ENCODE measurements around the gene LY86. TPM values are rescaled to one million over a fixed set of nuclear protein-coding genes. Genes with fewer than 3 reads are reported as not detected.

Gene LY86
- total RNA-seq, 3 donors from 2014 or later (not counting 1 experiment from before 2014, with no cell fraction given): 2.0 to 5.1 (median 2.2) TPM

DNA sequence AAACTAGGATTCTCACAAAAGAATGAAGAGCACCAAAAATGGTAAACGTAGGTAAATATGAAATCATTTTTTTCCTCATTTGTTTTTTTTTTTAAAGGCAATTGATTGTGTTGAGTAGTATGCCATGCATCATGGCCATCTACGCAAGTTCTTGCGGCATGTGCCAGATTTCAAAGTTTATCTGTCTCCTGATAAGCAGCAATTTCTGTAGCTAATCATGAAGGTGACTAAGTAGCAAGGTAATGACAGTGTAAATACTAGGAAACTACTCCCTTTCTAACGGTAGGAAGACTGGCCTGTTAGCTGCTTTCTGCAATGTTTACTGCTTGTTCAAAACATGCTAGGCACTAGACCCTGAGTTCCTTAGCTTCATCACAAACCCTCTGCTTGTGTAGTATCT lies 13.4 kb upstream of the LY86 start:
- Histone ChIP-seq H3K9me3 (ENCODE audit: control insufficient read depth, insufficient read depth, low read length) (no peaks in the 10 kb centered on the region), H3K36me3 (ENCODE audit: control insufficient read depth, insufficient read depth, low read length) (no peaks in the 10 kb centered on the region), H3K4me3 (ENCODE audit: low read length) (no peak overlapping the region), H3K4me1 (ENCODE audit: control insufficient read depth, insufficient read depth, low read length) (no peaks in the 10 kb centered on the region), H3K27me3 (ENCODE audit: control insufficient read depth, insufficient read depth, low read length) (no peaks in the 10 kb centered on the region), H3K27ac (ENCODE audit: low read length) (no peak overlapping the region)
- intact Hi-C loops (cut with micrococcal nuclease): no loop called here
- H3K4me3 Mint-ChIP-seq: no peak overlapping the region
- WGBS (ENCODE audit: insufficient coverage): 96% methylated on average over 4 of the region's 4 CpGs
- no peak overlapping the region for H3K27ac Mint-ChIP-seq
- ATAC-seq (no peak), DNase-seq (no peak)
- H3K36me3 Mint-ChIP-seq: peaks cover 17% of the 10 kb centered on the region
- TF ChIP-seq, protein P1, sequence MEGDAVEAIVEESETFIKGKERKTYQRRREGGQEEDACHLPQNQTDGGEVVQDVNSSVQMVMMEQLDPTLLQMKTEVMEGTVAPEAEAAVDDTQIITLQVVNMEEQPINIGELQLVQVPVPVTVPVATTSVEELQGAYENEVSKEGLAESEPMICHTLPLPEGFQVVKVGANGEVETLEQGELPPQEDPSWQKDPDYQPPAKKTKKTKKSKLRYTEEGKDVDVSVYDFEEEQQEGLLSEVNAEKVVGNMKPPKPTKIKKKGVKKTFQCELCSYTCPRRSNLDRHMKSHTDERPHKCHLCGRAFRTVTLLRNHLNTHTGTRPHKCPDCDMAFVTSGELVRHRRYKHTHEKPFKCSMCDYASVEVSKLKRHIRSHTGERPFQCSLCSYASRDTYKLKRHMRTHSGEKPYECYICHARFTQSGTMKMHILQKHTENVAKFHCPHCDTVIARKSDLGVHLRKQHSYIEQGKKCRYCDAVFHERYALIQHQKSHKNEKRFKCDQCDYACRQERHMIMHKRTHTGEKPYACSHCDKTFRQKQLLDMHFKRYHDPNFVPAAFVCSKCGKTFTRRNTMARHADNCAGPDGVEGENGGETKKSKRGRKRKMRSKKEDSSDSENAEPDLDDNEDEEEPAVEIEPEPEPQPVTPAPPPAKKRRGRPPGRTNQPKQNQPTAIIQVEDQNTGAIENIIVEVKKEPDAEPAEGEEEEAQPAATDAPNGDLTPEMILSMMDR (IDR thresholded peaks at IDR 0.05): no peak
- H3K4me1 Mint-ChIP-seq: peaks cover 6 to 7% of the 10 kb centered on the region in 2 donors
- H3K9me3 Mint-ChIP-seq: peaks cover 0 to 2% of the 10 kb centered on the region in 2 donors
- H3K27me3 Mint-ChIP-seq (ENCODE audit: low read depth in 2 of 2): peaks cover 5 to 18% of the 10 kb centered on the region in 2 donors

DNA sequence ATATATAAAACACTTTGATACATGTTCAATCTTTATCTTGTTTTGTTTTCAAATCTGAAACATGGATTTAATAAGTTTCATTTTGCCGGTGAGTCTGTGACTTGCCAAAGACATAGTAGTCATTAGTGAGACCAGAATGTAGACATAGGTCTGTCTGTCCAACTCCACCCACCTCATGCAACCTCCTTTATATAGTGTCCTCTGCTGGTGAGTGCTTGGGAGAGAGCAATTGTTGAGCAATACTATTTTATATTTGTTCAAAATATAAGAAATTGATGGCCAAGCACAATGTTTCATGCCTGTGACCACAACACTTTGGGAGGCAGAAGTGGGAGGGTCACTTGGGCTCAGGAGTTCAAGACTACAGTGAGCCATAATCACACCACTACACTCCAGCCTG lies 10.8 kb upstream of the LY86 start:
- WGBS (ENCODE audit: insufficient coverage): no CpG with 5 or more reads among the region's 1 CpG
- Mint-ChIP-seq H3K4me3 (no peak overlapping the region), H3K27me3 (ENCODE audit: low read depth in 2 of 2) (peaks cover 5 to 18% of the 10 kb centered on the region in 2 donors), H3K27ac (no peak overlapping the region), H3K9me3 (peaks cover 0 to 2% of the 10 kb centered on the region in 2 donors), H3K36me3 (peaks cover 17% of the 10 kb centered on the region), H3K4me1 (peaks cover 6 to 7% of the 10 kb centered on the region in 2 donors)
- ATAC-seq (no peak), DNase-seq (no peak)
- Histone ChIP-seq H3K4me1 (ENCODE audit: control insufficient read depth, insufficient read depth, low read length) (no peaks in the 10 kb centered on the region), H3K27ac (ENCODE audit: low read length) (no peak overlapping the region), H3K27me3 (ENCODE audit: control insufficient read depth, insufficient read depth, low read length) (no peaks in the 10 kb centered on the region), H3K36me3 (ENCODE audit: control insufficient read depth, insufficient read depth, low read length) (no peaks in the 10 kb centered on the region), H3K4me3 (ENCODE audit: low read length) (no peak overlapping the region), H3K9me3 (ENCODE audit: control insufficient read depth, insufficient read depth, low read length) (no peaks in the 10 kb centered on the region)
- intact Hi-C loops (cut with micrococcal nuclease): no loop called here
- TF ChIP-seq, protein P1 (IDR thresholded peaks at IDR 0.05): no peak

DNA sequence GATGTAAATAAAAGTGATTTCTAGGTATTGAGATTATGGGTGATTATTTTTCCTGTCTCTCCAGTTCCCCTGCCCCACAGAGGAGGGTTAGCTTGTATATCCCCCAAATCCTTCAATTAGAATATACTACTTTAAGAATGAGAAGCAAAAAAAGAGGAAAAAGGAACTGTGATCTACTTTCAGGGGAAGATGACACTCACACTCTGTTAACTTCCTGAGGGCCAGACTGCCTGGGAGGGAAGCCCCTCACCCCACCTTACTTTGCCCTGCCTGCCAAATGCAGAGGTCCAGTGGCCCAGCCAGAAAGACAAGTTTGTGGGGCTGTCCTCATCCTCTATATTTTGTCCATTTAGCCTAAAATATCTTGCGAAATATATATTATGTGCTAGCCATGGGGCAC lies 9.2 kb upstream of the LY86 start:
- H3K9me3 Mint-ChIP-seq: peaks cover 0 to 2% of the 10 kb centered on the region in 2 donors
- H3K27ac Mint-ChIP-seq: no peak overlapping the region
- peaks cover 5% of the 10 kb centered on the region for H3K4me1 ChIP-seq (ENCODE audit: control insufficient read depth, insufficient read depth, low read length)
- H3K36me3 ChIP-seq (ENCODE audit: control insufficient read depth, insufficient read depth, low read length): no peaks in the 10 kb centered on the region
- peaks cover 3% of the 10 kb centered on the region for H3K36me3 Mint-ChIP-seq
- peaks cover 7 to 8% of the 10 kb centered on the region in 2 donors for H3K4me1 Mint-ChIP-seq
- ATAC-seq: no peak
- WGBS (ENCODE audit: insufficient coverage): no CpG with 5 or more reads among the region's 1 CpG
- H3K27me3 ChIP-seq (ENCODE audit: control insufficient read depth, insufficient read depth, low read length): no peaks in the 10 kb centered on the region
- H3K4me3 Mint-ChIP-seq: no peak overlapping the region
- no peak overlapping the region for H3K27ac ChIP-seq (ENCODE audit: low read length)
- intact Hi-C loops (cut with micrococcal nuclease): no loop called here
- H3K4me3 ChIP-seq (ENCODE audit: low read length): no peak overlapping the region
- H3K27me3 Mint-ChIP-seq (ENCODE audit: low read depth in 2 of 2): peaks cover 5 to 18% of the 10 kb centered on the region in 2 donors
- TF ChIP-seq, protein P1 (IDR thresholded peaks at IDR 0.05): no peak
- DNase-seq: no peak
- H3K9me3 ChIP-seq (ENCODE audit: control insufficient read depth, insufficient read depth, low read length): no peaks in the 10 kb centered on the region

DNA sequence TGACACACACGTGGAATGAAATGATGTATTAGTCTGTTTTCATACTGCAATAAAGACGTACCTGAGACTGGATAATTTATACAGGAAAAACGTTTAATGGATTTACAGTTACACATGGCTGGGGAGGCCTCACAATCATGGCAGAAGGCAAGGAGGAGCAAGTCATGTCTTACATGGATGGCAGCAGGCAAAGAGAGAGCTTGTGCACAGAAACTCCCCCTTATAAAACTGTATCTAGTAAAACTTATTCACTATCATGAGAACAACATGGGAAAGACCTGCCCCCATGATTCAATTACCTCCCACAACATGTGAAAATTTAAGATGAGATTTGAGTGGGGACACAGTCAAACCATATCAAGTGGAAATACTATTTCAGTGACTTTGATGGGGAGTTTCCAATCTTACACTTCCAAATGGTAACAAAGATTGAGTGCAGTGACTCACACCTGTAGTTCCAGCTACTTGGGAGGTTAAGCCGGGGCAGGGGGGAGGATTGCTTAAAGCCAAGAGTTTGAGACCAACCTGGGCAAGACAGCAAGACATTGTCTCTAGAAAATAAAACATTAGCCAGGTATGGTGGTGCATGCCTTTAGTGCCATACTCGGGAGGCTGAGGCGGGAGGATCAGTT lies 8.2 kb upstream of the LY86 start:
- H3K36me3 Mint-ChIP-seq: no peaks in the 10 kb centered on the region
- peaks cover 7% of the 10 kb centered on the region for H3K4me1 ChIP-seq (ENCODE audit: control insufficient read depth, insufficient read depth, low read length)
- no peaks in the 10 kb centered on the region for H3K36me3 ChIP-seq (ENCODE audit: control insufficient read depth, insufficient read depth, low read length)
- no peak overlapping the region for H3K4me3 ChIP-seq (ENCODE audit: low read length)
- peaks cover 7 to 11% of the 10 kb centered on the region in 2 donors for H3K4me1 Mint-ChIP-seq
- H3K27me3 Mint-ChIP-seq (ENCODE audit: low read depth in 2 of 2): peaks cover 5 to 18% of the 10 kb centered on the region in 2 donors
- H3K27me3 ChIP-seq (ENCODE audit: control insufficient read depth, insufficient read depth, low read length): no peaks in the 10 kb centered on the region
- no peak for ATAC-seq
- TF ChIP-seq, protein P1 (IDR thresholded peaks at IDR 0.05): no peak
- 93% methylated on average over 6 of the region's 6 CpGs for WGBS (ENCODE audit: insufficient coverage)
- no peak overlapping the region for H3K27ac Mint-ChIP-seq
- H3K27ac ChIP-seq (ENCODE audit: low read length): no peak overlapping the region
- no peak overlapping the region for H3K4me3 Mint-ChIP-seq
- H3K9me3 ChIP-seq (ENCODE audit: control insufficient read depth, insufficient read depth, low read length): no peaks in the 10 kb centered on the region
- intact Hi-C loops (cut with micrococcal nuclease): no loop called here
- no peaks in the 10 kb centered on the region for H3K9me3 Mint-ChIP-seq
- no peak for DNase-seq

All from natural killer cell (primary cell).